ENCODE results near the gene RND2. TPM values are rescaled to one million over a fixed set of nuclear protein-coding genes. Genes with fewer than 3 reads are reported as not detected.
A peak's percentile ranks its signal among the peaks of the same experiment; 100 is the strongest.

Gene RND2
- total RNA-seq, 4 donors from 2014 or later, result 2.7 to 3.2 (median 2.8) TPM

GRCh38 chr17:43003542-43004172 lies 21.4 kb upstream of the RND2 start:
- TF ChIP-seq CTCF (IDR thresholded peaks at IDR 0.05) (no peak), POLR2AphosphoS5 (IDR thresholded peaks at IDR 0.05) (no peak), EP300 (IDR thresholded peaks at IDR 0.05) (no peak), POLR2A (IDR thresholded peaks at IDR 0.05; ENCODE audit: low read depth) (no peak)
- 84% methylated on average over 5 of the region's 5 CpGs for WGBS
- intact Hi-C loops (cut with DNase I), result no loop called here
- H3K27me3 ChIP-seq, result no peaks in the 10 kb centered on the region
- H3K36me3 ChIP-seq, result peaks cover 35 to 61% (median 55%) of the 10 kb centered on the region in 4 donors
- no peak for DNase-seq (ENCODE audit: extremely low spot score)
- no peaks in the 10 kb centered on the region for H3K9me3 ChIP-seq
- no peak overlapping the region for H3K4me3 ChIP-seq
- peak overlapping the region in 2 of 4 donors; percentile 44 to 95 for H3K27ac ChIP-seq (replicated peaks in 1 of 4)
- H3K4me1 ChIP-seq, result peaks cover 25 to 48% (median 42%) of the 10 kb centered on the region in 4 donors

- H3K36me3 ChIP-seq, result peaks cover 18 to 36% (median 30%) of the 10 kb centered on the region in 4 donors
- WGBS, result 35% methylated on average over 18 of the region's 18 CpGs
- TF ChIP-seq POLR2A (IDR thresholded peaks at IDR 0.05; ENCODE audit: low read depth), result no peak
- TF ChIP-seq CTCF (IDR thresholded peaks at IDR 0.05), result peak; percentile 42 to 75 (median 49)
- peak; percentile 79 to 86 for TF ChIP-seq POLR2AphosphoS5 (IDR thresholded peaks at IDR 0.05)
- peak within 1 kb of the TSS; percentile 89 to 95 (median 92) for H3K27ac ChIP-seq (replicated peaks in 1 of 4)
- no peaks in the 10 kb centered on the region for H3K27me3 ChIP-seq
- peak; percentile 97 for DNase-seq (ENCODE audit: extremely low spot score)
- H3K4me3 ChIP-seq, result peak within 1 kb of the TSS; percentile 68 to 87 (median 74)
- H3K4me1 ChIP-seq, result peaks cover 33 to 56% (median 46%) of the 10 kb centered on the region in 4 donors
- no peaks in the 10 kb centered on the region for H3K9me3 ChIP-seq
- intact Hi-C loops (cut with DNase I), result no loop called here
Observed at GRCh38 chr17:43006639-43007551, 18.1 kb upstream of the RND2 start, which contains the start of gene IFI35. IFI35 (plus strand) TSS chr17:43006784; CDS start chr17:43006948, 164 bp downstream.

DNA sequence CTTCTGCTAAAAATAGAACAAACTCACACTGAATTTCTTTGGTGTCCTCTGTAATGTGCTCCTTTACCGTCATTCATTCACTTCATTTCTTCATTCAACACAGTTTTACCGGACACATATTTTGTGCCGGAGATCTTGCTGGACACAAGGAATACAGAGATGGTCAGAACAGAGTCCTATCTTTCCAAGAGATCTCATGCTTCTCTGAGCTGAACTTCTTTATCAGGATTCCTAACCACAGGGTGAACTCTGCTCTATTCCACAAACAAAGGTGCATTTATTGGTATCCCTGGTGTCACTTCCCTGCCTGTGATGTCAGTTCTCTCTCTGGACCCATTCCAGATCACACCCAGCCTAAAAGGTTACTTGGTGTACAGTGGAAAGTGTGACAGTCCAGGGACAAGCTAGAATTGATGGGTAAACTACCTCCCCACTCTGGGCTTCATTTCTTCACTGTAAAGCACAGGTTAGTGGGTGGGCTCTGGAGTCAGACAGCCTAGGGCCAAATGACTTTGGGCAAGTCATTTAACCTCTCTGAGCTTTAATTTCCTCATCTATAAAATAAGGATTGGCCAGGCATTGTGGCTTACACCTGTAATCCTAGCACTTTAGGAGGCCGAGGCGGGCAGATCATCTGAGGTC lies 14.2 kb upstream of the RND2 start:
- H3K4me1 ChIP-seq, result peaks cover 68 to 94% (median 81%) of the 10 kb centered on the region in 4 donors
- WGBS, result 84% methylated on average over 5 of the region's 5 CpGs
- no peak for DNase-seq (ENCODE audit: extremely low spot score)
- H3K9me3 ChIP-seq, result no peaks in the 10 kb centered on the region
- peaks cover 3 to 42% (median 33%) of the 10 kb centered on the region in 4 donors for H3K36me3 ChIP-seq
- intact Hi-C loops (cut with DNase I), result no loop called here
- H3K27ac ChIP-seq (replicated peaks in 1 of 4), result peak overlapping the region in 3 of 4 donors; percentile 0 to 61 (median 54)
- H3K4me3 ChIP-seq, result no peak overlapping the region
- H3K27me3 ChIP-seq, result no peaks in the 10 kb centered on the region
- TF ChIP-seq EP300 (IDR thresholded peaks at IDR 0.05) (no peak), POLR2AphosphoS5 (IDR thresholded peaks at IDR 0.05) (peak in 1 of 2 donors; percentile 8)

GRCh38 chr17:43011728-43012472 lies 13.1 kb upstream of the RND2 start:
- DNase-seq (ENCODE audit: extremely low spot score), result no peak
- Histone ChIP-seq H3K4me3 (peak overlapping the region in 2 of 4 donors; percentile 3 to 5), H3K27me3 (no peaks in the 10 kb centered on the region), H3K4me1 (peaks cover 72 to 96% (median 85%) of the 10 kb centered on the region in 4 donors), H3K9me3 (no peaks in the 10 kb centered on the region), H3K27ac (replicated peaks in 1 of 4) (peak overlapping the region; percentile 0 to 61 (median 50)), H3K36me3 (peaks cover 12 to 53% (median 45%) of the 10 kb centered on the region in 4 donors)
- intact Hi-C loops (cut with DNase I), result no loop called here
- WGBS, result 84% methylated on average over 15 of the region's 15 CpGs
- TF ChIP-seq EP300 (IDR thresholded peaks at IDR 0.05) (no peak), POLR2AphosphoS5 (IDR thresholded peaks at IDR 0.05) (no peak), POLR2A (IDR thresholded peaks at IDR 0.05; ENCODE audit: low read depth) (no peak), CTCF (IDR thresholded peaks at IDR 0.05) (no peak)
